ENCODE results near the gene MAML3.
A peak's percentile ranks its signal among the peaks of the same experiment; 100 is the strongest.

MAML3 gene

DNA sequence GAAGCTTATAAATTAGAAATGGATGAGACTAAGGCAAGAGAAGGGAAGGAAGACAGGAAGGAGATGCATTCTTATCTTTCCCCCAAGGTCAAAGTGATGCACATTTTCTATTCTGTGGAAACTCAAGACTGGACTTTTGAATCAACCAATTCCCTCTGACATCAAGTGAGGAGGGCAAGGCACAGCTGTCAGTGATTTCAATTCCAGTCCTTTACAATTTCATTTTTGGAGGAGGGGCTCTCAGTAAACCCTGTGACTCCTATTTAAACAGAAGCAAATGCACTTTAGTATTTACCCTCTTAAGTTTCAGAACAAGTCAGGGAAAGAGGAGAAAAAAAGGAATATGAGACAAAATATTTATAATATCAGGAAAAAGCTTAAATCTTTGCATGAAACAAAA, 354.4 kb downstream of the MAML3 start:
- peak; percentile 6 for DNase-seq

DNA sequence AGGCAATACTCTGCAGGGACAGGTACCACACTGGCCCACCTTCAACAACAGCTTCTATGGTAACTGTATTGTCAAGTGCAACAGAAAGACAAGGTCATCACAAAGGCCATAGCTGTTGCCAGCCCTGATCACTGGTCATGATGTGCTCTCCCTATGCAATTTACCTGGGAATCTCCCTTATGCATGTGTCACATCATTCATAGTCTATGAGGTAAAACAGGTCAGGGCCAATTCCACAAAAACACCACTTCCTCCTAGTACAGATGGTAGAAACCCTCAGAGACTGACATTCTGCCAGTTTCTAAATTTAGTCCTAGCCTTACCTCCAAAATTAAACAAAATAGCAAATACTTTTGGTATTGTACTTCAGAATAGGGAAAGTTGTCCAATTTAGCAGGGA, 355.5 kb downstream of the MAML3 start:
- DNase-seq: no peak

DNA sequence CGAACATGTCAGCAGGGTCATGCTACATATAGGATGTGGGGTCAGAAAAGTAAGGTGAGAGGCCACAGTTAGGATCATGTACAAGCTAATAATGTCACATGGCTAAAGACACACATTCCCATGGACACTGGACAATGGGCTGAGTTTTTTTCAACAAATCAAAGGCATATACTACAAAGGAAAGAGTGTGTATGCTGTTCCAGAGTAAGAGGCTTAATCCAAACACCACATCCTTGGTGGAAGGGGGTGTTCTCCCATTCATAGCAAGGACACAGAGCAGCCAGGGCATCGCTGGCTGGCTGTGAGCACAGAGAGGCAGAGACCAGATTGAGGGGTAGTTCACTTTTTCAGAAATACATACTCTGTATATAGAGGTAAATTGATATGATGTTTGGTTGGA, 356.7 kb downstream of the MAML3 start:
- DNase-seq: no peak

DNA sequence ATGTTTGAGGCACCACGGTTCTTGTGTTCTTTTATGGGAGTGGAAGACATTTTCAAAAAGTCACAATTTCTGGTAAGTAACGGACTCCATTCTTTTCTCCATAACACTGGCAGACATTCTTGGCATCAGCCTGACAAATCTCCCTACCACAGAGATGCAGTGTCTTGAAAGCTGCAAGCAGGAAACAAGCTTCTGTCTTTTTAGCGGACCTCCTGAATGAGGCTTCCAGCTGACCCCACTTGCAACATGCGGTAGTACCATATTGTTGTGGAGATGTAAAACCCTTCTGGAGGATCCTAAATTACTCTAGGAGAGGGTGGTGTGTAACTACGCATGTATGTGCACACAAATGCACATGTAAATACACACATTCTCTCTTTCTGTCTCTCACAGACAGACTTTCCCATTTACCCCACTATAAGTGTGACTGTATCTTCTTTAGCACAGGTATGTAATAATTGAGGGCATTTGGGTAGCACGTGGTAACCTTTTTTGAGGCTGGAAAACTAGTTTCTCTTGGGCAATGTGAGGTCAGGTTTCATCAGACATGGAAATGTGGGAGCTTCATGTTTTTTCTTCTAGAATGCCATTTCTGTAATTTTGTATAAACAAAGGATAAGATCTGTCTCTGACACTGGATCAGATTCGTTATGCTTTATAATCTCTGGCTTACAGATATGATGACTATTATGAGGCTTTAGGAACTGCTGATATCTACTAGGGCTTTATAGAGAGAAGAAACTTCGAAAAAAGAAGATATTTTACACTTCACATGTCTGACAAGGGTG, 358.3 kb downstream of the MAML3 start:
- DNase-seq: no peak

DNA sequence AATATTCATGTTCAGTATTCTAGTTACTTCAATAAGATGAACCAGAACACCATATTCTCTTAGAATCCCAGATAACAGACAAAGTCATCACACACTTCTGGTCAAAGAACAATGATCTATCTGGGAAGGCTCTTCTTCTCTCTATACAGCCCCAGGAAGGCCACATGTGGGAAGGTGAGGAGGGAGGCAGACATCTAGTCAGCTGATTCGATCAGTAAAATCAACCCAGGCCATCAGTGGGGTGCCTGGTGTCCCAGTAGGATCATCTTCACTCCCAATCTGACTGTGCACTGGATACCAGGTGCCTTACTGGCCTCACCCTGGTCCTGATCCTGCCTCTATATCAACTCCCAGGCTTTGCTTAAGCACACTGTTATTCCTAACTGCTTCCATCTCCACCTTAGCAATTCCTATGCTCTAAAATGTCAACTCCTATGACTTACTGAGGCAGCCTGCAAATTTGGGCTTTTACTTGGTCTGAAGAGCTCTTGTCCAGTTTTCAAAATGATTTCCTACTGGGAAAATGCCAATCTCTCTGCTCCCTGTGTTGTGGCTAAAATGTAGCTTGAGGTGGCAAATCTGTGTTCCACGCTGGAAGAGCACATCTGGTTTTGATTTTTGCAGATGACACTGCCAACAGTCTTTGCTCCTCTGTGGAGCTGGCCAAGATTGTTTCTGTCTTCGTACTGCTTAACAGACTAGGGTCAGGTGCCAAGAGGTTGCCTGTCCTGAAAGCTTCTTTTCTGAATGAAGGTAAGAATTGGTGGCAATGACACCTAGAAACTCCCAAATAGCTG, 359.6 kb downstream of the MAML3 start:
- DNase-seq: no peak

DNA sequence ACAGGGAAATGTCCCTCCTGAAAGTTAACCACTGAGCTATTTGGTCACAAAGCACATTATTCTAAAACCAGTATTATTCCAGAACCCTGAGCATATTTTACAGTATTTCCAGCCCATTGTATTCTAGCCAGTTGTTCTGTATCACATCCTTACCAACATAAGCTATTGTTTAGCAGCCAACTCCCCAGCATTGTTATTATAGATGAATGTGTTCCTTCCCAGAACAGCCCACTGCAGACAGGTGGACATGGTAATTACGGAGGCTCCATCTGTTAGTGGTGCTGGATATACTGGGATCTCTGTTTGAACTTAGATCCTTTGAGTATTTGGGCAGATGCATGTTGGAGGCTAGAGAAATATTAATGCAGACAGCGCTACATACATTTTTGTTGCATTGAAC, 362.3 kb downstream of the MAML3 start:
- peak; percentile 67 for DNase-seq

DNA sequence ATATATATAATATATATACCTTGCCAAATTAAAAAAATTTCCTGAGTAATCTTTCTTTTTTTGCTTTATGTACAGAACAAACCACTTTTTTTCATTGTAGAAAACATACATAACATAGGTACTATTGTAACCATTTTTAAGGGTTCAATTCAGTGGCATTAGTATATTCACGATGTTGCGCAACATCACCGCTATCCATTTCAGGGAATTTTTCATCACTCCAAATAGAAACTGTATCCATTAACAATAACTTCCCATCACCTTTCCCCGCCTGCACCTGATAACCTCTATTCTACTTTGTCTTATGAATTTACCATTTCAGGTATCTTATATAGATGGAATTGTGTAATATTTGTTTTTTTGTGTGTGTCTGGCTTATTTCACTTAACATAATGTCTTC, 363.7 kb downstream of the MAML3 start:
- DNase-seq: no peak

DNA sequence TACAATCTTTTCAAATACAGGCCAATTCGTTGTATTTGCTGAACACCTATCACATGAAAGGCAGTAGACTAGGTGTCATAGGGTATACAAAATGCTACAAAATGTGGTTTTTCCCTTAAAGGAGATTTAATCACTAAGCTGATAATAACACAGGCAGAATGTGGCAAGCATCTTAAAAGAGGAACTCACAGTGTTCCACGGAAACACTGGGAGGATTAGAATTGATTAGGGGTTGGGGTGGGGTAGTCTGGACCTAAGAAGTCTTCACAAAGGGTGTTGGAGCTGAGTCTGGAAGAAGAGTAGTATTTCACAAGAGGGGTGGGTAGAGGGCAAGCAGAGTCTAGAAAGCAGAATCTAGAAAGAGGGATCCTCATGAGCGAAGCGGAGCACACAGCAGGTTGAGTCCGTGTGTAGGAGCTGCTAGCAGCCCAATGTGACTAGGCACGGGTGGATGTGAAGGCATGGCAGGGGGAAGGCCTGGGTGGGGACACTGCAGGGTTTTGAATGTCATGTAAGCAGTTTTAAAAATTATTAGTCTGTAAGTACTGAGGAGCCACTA, 364.8 kb downstream of the MAML3 start:
- DNase-seq: no peak

DNA sequence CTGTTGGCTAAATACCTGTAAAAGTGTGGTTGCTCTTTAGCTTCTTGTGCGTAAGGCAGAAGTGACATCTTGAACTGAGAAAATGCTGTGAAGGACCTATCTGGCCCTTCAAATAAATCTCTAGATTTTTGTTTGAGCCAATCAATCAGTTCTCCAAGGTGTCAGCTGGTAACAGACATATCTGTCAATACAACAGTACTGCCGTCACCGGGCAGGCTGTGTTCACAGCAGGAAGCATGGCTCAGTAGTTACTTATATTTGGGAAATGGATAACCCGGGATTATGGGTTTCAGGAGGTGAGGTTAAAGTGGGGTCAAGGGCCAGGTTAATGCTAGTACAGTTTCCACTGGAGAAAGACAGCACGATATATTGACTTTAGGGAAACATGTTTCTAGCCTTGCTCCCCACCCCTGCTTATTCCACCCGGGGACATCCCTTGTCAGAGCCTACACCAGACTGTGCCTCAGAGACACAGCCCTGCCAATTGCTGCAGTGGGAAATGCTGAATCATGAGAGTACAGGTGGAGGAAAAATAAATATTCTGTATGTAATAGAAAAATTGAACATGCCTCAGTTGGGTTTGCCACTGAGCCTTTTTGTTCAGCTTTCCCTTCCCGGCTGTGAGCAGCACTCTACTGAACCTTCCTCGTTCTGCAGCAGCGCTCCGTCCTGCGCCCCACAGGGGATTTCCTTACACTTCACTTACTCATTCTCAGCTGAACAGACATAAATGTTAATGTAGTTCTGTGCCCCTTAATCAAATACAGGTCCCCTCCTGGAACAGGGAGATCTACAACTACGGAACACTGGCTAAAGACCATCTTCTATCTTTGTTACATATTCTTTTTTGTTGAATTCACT, 367.3 kb downstream of the MAML3 start:
- DNase-seq: no peak

DNA sequence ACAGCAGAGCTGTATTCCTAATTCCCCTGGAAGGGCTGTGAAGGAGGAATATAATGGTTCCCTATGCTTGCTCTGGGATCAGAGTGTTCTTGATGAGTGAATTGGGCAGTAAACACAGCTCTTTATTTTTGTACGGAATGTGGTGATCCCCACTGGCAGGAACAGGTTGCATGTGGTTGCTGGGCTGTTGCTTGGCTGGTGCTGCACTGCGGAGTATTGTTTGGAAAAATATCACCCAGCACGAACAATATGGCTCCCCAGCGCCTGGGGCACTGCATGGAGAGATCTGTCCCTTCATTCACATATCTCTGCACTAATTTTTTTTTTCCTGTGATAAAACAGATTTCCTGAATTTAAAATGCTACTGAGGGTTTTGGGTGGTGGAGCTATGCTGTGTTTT, 368.6 kb downstream of the MAML3 start:
- DNase-seq: no peak

DNA sequence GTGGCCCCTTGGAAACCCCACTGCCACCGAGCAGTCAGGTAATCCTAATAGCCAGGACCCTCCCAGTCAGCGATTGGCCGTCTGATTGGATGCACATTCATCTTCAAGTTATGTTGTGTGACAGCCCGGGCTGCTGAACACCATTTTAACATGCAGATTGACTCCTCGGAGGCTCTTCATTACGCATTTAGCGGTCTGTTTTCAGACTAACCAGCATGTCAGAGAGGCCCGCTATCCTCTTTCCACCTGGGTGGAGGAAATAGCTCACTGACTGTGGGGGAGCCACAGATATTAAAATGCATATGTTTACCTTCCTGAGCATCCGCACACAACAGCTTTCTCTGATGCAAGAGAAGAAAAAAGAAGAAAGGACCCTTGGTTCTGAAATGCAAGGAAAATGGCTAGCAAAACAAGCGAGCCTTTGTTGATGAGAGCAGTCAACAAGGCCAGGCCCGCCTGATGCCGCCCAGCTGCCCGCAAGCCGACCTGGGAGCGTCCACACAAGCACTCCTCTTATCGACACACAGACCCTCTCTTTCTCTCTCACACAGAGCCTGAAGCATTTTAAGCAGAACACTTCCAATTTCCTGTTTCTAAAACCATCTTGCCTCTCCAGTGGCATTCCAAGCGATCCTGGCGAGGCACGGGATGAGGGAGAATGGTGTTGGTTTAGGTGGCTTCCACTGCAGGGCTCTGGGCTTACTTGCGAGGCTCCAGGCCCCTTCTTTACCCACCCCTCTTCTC, 370.1 kb downstream of the MAML3 start:
- no peak for DNase-seq

DNA sequence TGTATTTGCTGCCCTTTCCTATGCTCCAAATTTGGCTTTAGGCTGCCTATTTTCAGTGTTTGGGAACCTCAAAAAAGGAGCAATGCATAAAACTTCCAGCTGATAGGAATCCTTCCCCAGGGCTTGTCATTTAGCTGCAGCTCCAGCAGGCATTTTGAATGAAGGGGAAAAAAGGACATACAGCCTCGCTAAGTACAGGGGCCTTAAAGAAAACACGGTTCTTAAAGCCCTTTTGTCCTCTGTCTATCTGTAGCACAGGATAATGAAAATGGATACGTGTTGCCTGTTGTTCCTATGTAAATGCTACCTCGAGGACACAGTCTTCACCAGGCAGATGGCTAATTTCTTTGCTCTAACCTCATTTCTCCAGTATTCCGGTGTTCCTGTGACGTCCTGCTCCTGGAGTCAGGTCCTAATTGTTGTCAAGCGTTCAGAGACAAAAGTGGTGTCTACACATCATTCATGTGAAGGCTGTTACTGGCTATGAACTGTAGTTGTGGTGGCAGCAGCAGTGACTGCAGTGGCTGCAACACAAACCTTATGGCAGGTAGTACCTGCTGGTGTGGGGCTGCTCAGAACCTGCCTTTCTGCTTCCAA, 371.0 kb downstream of the MAML3 start:
- no peak for DNase-seq

DNA sequence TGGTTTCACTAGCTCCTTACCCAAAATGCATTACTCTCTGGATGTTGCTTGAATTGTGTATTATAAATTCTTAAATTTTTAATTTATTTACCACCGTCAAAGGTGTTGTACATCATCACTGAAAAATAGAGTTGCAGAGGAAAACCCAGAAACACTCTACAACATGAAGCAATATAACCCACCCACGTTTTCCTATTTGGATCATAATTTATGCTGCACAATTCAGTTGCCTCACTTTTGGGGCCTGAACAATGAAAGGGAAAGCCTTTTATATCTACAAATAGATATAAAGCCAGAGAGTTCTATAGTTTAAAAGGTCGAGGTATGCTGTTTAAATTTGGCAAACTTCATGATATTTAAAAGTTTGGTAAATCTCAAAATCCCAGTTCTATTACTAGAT, 372.9 kb downstream of the MAML3 start:
- DNase-seq: no peak

DNA sequence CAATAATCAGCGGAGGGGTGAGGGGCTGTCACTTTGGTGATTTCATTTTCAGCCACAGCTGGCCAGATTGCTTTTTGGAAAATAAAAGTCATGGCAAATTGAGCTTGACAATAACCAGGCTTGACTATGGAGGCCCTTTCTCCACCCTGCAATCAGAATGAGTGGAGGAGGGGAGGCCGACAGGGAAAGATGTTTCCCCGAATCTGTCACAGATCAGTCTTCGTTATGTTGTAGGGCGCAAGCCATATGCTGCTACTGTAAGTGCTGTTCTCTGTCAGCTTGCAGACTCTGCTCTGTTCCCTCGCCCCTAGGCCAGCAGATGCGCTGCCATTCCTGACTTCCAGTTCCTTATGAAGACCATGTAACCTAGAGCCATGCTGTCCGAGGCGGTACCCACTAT, 374.3 kb downstream of the MAML3 start:
- no peak for DNase-seq

DNA sequence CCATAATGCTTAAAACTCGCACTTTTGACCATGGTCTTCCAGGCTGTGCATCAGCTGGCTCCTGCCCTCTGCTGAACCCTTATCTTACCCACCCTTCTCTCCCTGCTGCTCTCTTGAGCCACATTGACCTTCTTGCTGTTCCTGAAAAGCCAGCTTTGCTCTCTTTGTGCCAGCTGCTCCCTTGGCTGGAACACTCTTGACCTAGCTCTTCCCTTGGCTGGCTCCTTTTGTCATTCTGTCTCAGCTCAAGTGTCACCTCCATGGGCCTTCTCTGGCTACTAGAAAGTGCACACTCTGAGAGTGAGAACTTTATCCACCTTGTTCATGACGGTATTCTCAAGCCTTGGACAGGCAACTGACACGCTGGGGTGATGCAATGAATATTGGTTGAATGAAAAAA, 376.2 kb downstream of the MAML3 start:
- no peak for DNase-seq

DNA sequence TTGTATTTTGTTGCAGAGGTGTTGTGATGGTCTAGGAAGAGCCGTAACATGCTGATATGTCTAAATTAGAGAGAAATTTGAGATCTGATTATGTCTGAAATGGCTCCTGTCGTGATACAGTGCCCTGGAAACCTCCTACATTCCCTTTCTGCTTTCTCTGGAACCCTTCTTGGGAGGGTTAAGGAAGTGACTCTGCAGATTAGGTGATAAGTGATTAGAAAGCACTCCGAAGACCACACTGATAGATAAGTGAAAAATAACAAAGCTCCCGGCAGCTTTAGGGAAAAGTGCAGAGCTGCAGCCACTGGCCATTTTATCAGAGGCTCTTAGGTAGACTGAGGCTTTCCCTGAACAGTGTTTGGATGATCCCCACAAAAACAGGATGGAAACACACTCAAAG, 377.7 kb downstream of the MAML3 start:
- no peak for DNase-seq

DNA sequence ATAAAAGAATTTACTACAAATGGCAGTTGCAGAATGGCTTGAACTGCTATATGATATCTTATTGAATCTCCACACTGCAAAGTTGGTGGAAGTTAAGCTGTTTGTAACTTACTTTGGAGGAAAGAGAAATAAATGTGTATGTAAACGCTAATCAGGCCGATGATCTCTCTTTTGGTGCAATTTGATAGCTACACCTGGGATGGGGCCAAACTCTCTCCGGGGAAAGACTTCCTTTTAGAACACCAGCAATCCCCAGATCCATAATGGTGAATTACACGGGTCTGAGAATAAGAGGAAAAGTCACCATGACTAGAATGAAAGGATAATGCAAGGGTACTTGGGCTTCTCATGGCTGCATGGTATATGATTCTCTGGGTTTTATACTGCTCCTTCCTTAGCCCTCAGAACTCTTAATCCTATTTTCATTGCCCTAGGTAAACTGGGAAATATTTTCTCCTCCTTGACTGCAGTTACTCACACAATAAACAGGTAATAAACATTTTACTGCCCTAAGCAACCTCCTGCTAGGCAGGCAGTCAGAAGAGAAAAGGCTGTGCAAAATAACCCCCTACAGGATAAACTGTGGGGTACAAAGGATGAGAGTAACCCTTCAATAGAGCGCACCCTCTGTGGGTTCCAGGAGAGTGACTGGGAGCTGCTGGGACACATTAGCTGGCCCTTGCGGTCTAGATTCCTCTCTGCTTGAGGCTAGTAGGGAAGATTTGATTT, 379.1 kb downstream of the MAML3 start:
- no peak for DNase-seq

DNA sequence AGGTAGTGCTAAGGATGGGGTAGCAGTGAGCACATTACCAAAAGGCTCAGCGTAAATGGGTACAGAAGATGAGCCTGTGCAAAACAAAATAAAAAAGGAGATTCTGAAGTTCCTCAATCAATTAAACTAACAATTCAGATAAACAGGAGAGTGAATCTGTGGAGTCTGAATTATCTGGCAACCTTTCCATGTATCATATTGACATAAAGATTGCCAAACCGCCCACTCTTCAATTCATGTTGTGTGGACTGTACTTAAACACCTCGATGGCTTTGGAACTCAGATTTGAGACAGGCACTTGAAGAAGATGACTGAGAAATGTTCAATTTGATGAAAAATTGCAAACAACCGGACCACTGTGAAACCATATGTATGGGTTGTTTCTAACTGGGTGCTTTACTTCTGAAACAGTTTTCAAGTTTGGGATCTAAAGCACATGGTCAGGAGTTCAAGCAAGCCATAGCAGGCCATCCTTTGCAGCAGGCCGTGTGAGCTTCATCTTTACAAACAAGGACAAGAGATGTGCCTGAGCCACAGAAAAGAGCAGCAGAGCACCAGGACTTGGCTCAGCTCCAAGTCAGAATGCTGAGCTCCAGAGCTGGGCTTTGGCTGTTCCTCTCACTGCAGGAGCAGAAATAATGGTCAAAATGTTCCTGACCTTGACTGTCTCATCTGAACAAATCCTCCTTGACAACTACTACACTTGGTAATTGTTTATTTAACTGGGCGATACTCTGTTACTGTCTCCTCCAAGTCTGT, 380.2 kb downstream of the MAML3 start:
- no peak for DNase-seq

DNA sequence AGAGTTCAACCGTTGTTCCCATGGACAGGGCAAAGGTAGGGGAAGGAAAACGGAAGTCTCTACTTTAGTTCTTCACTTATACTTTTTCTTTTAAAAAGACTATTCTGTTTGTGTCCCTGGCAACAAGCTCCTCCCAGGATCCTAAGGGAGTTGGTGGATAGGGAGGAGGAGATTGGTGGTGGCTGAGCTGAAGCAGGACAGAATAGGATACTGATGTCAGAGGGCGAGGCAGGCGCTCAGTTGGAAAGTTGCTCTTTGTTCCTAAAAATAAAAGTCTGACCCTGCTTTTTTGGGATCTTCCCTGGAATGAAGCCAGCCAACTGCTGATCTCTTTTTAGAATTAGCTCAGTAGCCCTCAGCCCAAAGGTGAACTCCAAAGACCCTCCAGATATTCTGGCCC, 383.6 kb downstream of the MAML3 start:
- no peak for DNase-seq

DNA sequence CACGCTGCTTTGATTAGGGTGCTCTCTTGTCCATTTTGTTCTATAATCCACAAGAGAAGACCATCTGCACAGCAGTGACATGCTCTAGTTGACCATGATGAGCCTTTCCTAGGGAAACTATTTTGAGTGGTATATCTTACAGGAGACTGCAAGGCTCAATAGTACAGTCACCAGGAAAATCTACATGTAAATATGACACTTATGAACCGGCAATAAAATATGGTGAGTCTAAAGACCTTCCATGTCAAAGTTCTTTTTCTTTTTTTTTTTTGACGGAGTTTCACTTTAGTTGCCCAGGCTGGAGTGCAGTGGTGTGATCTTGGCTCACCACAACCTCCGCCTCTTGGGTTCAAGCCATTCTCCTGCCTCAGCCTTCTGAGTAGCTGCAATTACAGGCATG, 384.6 kb downstream of the MAML3 start:
- no peak for DNase-seq

DNA sequence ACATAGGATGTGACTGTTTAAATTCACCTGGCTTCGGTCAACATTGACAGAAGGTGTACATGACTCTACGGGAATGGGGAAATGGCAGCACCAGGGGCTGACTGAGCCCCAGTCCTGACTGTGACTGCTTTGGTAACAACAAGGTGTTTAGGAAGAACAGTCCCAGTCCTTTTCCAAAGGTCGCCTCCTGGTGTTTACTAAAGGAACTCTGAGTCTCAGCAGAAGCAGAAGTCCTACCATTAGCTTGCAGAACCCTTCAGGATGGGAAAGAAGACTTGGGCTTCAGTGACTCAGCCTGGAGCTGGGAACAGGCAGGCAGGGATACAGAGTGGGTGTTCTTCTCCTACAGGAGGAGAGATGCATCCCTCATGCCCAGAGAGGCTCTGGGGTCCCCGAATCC, 385.1 kb downstream of the MAML3 start:
- DNase-seq: no peak

Measured in NCI-H524 treated with DMSO at 0.1 percent for 48 hours (cell line).